Astrocyte of the cerebellum (primary cell): ENCODE results near the gene DBT.
"Not testable (repeated sequence)": the region's sequence is repeated elsewhere in the genome, so short reads cannot be mapped to it uniquely, and the experiment has no call there.

Experiments used
- DNase-seq: peaks from one replicate; pipeline ENCODE4 v3.0.0-alpha.2; 2011; ENCODE audit warnings: low read depth
- H3K4me3 ChIP-seq: 2 replicates; pipeline ENCODE4 v1.5.1; 2011; ENCODE audit warnings: mild to moderate bottlenecking, low read depth, low read length, moderate library complexity
- CTCF ChIP-seq: IDR thresholded peaks from 2 replicates; pipeline ENCODE4 v1.5.1; 2012; ENCODE audit warnings: low read length, low read depth, moderate library complexity, mild to moderate bottlenecking; ENCODE audit errors: missing control alignments
- in situ Hi-C: cut with HindIII; loops from 2 replicates; pipeline ENCODE4 v1.10.0; 2017; ENCODE audit warnings: low sequenced_read_pairs

The DBT gene

GRCh38 chr1:100249537-100250257, at the start of gene DBT:
Gene DBT, minus strand, starts transcription at chr1:100249834. Its CDS starts 14 bp downstream, at chr1:100249820.
- in situ Hi-C loops, result no loop called here
- DNase-seq, result peak; percentile 85
- H3K4me3 ChIP-seq, result peak within 1 kb of the TSS; percentile 84

DNA sequence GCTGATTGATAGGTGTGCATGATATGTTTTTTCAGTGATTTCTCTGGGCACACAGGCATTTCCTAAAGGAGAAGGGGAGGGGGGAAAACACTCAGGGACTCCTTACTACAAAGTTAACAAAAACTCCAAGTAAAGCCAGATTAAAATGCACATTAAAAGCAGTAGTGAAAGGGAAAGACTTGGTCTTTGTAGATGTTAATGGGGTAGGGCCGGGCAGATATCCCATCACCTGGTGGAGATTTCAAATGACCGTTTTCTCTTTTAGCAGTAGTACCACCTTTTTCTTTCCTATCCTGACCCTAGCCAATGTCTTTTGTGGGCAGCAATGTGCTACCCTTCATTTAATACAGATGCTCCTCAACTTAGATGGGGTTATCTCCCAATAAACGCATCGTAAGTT, 48.9 kb upstream of the DBT start:
- in situ Hi-C loops, result no loop called here
- DNase-seq, result no peak
- no peak overlapping the region for H3K4me3 ChIP-seq
- TF ChIP-seq CTCF, result no peak

More at GRCh38 chr1:100249537-100250257, at the start of gene DBT:
- no peak for TF ChIP-seq CTCF

DNA sequence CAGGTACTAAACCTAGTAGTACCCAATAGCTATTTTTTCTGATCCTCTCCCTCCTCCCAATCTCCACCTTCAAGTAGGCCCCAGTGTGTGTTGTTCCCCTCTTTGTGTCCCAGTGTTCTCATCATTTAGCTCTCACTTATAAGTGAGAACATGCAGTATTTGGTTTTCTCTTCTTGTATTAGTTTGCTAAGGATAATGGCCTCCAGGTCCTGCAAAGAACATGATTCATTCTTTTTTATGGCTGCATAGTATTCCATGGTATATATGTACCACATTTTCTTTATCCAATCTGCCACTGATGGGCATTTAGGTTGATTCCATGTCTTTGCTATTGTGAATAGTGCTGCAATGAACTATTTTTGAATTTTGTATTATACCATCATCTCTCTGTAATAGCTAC, 47.4 kb upstream of the DBT start:
- DNase-seq, H3K4me3 ChIP-seq, in situ Hi-C loops: not testable (repeated sequence)

DNA sequence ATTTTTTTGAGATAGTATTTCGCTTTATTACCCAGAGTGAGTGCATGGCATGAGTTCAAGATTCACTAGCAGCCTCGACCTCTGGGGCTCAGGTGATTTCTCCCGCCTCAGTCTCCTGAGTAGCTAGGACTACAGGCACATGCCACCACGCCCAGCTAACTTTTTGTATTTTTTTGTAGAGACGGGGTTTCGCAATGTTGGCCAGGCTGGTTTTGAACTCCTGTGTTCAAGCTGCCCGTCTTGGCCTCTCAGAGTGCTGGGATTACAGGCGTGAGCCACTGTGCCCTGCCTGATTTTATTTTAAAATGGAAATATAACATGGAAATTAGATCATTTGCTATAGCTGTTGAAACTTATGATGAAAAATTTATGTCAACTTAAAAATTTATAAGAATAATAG, 46.5 kb upstream of the DBT start:
- in situ Hi-C loops, result no loop called here
- no peak for TF ChIP-seq CTCF
- no peak for DNase-seq
- no peak overlapping the region for H3K4me3 ChIP-seq

- no peak for TF ChIP-seq CTCF
- DNase-seq, result no peak
Observed at GRCh38 chr1:100292711-100293110, 43.1 kb upstream of the DBT start.

GRCh38 chr1:100290291-100290690, 40.7 kb upstream of the DBT start:
- DNase-seq, result no peak
- H3K4me3 ChIP-seq, result no peak overlapping the region
- no peak for TF ChIP-seq CTCF
- in situ Hi-C loops, result no loop called here

More at GRCh38 chr1:100292711-100293110, 43.1 kb upstream of the DBT start:
- H3K4me3 ChIP-seq, result no peak overlapping the region
- in situ Hi-C loops, result no loop called here

DNA sequence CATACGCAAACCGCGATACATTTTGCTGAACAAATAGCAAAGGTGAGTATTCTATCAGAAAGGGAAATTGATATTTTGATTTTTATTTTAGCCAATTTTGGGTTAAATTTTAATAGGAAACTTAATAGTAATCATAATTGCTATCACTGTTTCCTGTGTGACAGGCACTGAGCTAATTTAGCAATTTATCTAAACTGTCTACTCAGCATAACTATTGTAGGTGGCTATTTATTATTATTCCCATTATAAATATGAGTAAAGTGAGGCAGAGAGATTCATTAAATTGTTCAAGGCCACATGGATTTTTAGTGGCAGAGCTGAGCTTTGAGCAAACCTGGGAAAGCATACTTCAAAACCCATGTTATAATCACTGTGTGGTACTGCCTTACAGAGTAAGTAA, 37.5 kb upstream of the DBT start:
- no peak for TF ChIP-seq CTCF
- no peak overlapping the region for H3K4me3 ChIP-seq
- in situ Hi-C loops, result no loop called here
- DNase-seq, result no peak
